H1 (cell line): Measurements from ENCODE around the gene RIPOR3. TPM values are rescaled to one million over a fixed set of nuclear protein-coding genes. Genes with fewer than 3 reads are reported as not detected.

Source experiments
- ATF3 ChIP-seq: IDR thresholded peaks from 2 replicates; pipeline ENCODE4 v1.6.1; 2011; ENCODE audit warnings: low read depth, mild to moderate bottlenecking, low read length; ENCODE audit not compliant: insufficient read depth
- BACH1 ChIP-seq: IDR thresholded peaks from 2 replicates; pipeline ENCODE4 v1.6.1; 2012; ENCODE audit warnings: low read length, improper control_type of control experiment
- CTBP2 ChIP-seq: IDR thresholded peaks from 2 replicates; pipeline ENCODE4 v1.7.0; 2011; ENCODE audit warnings: borderline replicate concordance, mild to moderate bottlenecking, moderate library complexity, mixed read lengths, low read length; ENCODE audit not compliant: insufficient read depth, insufficient read length
- HDAC6 ChIP-seq: IDR thresholded peaks from one replicate; pipeline ENCODE4 v1.7.1; 2012; ENCODE audit warnings: low read depth, mild to moderate bottlenecking, inconsistent platforms, low read length, moderate library complexity
- NANOG ChIP-seq: IDR thresholded peaks from 2 replicates; pipeline ENCODE4 v1.6.1; 2011; ENCODE audit warnings: low read length, low read depth, mild to moderate bottlenecking, inconsistent platforms; ENCODE audit not compliant: insufficient read depth, poor library complexity, severe bottlenecking
- SIRT6 ChIP-seq: IDR thresholded peaks from one replicate; pipeline ENCODE4 v1.7.1; 2012; ENCODE audit warnings: low read length, inconsistent platforms
- TAF7 ChIP-seq: optimal IDR thresholded peaks from 2 replicates; pipeline ENCODE3; 2011; ENCODE audit warnings: low read depth, mild to moderate bottlenecking, inconsistent platforms, low read length, moderate library complexity, borderline replicate concordance
- polyA plus RNA-seq, 7 experiments: library from polyadenylated mRNA; depleted of rRNA in 3 of 7; stranded (reverse) in 5 of 7; unstranded in 2 of 7; fragments of >200 nt in 5 of 7; fragments of 200-250 nt in 2 of 7; gene quantifications; 1 replicate in 5 of 7; 2 replicates in 1 of 7; 4 replicates in 1 of 7; pipeline versions ENCODE4 v1.2.1 to v1.2.3, GENCODE V29; 2011 to 2013; ENCODE audit warnings: missing spikeins in 2 of 7, mixed read lengths in 2 of 7
- total RNA-seq: library from RNA; stranded (reverse); fragmentation: NEBNext Ultra II Directional; extraction: Animal tissue kit (Norgen Biotek cat#: 25700); gene quantifications from 2 replicates; pipeline ENCODE4 v1.2.1, GENCODE V29; 2021

The RIPOR3 gene
- total and polyA plus RNA-seq, 2 of the 8 experiments (the other 6 are each of a cell fraction or from before 2014, with no cell fraction given): 3.6 to 4.5 TPM

GRCh38 chr20:50731055-50731929 is 40.0 kb upstream of the RIPOR3 start, which contains the start of gene PARD6B (continued):
- TF ChIP-seq ATF3 (no peak), TAF7 (peak; percentile 71), SIRT6 (no peak), HDAC6 (no peak), CTBP2 (peak; percentile 15), BACH1 (peak; percentile 97), NANOG (no peak)
